Embryonic facial prominence (tissue), 1 donor: Measurements from ENCODE around the gene IFNL1.
"Not testable (repeated sequence)": the region's sequence is repeated elsewhere in the genome, so short reads cannot be mapped to it uniquely, and the experiment has no call there.

Experiments used
- DNase-seq: peaks from one replicate; pipeline ENCODE4 v3.0.0-alpha.2; 2016; ENCODE audit errors: extremely low spot score

The IFNL1 gene

DNA sequence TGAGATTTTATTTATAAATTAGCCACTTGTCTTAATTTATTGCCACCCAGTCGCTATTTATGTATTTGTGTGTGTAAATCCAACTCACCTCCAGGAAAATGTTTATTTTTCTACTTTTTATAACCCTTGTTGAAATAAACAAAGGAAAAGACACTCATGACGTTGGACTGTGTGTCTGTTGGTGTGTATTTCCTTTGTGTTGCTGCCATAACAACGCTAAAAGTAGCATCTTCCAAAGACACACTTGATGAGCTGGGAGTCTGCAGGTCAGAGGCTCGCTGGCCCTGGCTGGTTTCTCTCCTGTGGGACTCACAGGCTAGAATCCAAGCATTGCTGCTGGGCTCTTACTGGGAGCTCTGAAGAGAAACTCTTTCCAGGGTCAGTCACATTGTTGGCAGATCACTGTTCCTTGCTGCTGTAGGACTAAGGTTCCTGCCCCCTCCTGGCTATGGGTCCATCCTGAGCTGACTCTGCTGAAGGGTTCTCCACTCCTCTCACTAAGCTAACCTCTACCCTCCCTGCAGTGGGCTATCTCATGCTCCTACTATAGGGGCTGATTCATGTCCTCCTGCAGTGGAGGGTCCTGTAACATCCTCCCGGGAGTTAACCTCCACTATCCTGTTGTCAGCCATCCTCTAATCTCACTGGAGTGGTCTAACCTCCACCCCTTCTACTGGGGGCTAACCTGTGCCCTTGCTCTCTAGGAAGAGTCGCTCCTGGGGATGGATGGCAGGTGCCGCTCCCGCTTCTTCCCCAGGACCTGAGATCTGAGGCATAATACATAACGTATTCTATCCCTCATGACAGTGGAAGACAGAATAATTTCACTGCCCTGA is 26.0 kb upstream of the IFNL1 start:
- no peak for DNase-seq

DNA sequence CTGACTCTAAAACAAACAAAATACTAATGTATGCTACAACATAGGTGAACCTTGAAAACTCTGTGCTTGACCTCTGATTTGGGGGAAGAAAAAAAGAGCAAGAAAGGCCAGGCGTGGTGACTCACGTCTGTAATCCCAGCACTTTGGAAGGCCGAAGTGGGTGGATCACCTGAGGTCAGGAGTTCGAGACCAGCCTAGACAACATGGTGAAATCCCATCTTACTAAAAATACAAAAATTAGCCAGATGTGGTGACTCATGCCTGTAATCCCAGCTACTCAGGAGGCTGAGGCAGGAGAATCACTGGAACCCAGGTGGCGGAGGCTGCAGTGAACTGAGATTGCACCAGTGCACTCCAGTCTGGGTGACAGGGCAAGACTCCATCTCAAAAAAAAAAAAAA is 22.3 kb upstream of the IFNL1 start:
- not testable (repeated sequence) for DNase-seq

DNA sequence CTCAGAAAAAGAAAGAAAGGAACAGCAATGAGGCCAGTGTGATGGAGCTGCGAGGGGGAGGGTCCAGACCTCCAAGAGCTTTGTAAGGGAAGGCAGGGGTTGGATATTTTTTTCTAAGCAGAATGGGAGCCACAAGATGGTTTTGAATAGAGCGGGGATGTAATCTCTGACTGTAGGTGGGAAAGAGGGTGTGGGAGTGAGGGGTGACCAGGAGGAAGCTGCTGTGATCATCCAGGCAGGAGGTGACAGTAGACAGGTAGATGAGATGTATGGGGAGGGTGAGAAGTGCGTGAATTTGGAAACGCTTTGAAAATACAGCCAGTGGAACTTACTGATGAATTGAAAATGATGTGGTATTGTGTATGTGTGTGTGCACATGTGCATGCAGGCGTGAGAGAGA is 20.6 kb upstream of the IFNL1 start:
- DNase-seq, result no peak

- no peak for DNase-seq
Measured at GRCh38 chr19:39276740-39277139, 19.5 kb upstream of the IFNL1 start.

GRCh38 chr19:39277598-39277997 is 18.6 kb upstream of the IFNL1 start:
- no peak for DNase-seq

DNA sequence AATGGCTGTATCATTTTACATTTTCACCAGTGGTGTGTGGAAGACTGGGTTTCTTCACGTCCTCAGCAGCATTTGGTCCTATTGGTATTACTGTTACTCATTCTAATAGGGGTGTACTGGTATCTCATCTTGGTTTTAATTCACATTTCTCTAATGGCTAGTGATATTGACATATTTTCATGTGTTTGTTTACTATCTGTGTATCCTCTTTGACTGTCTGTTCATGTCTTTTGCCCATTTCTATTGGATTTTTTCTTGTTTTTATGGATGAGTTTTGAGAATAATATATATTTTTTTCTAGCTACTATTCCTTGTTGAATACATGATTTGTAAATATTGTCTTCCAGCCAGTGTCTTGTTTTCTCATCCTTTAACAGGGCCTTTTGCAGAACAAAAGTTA is 14.2 kb upstream of the IFNL1 start:
- no peak for DNase-seq

GRCh38 chr19:39284032-39284431 is 12.2 kb upstream of the IFNL1 start:
- DNase-seq, result no peak

DNA sequence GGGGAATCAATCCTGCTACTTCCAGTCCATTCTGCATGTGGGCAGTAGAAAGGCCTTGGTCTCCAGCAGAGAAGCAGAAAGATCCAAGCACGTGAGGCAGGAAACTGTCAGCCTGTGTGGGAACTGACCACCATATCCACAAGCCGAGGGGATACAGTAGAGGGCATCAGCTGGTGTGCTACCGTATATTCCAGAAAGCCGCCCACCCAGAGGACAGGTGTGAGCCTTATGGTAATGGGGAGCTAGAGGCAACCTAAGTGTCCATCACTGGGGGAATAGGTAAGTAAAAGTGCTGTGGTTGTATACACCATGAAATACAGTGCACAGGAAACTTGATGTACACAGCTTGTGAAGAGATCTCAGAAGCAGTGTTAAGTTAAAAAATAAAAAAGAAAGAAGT is 2.8 kb upstream of the IFNL1 start:
- DNase-seq, result no peak

GRCh38 chr19:39296906-39297305 is 699 bp downstream of the IFNL1 start:
- no peak for DNase-seq

DNA sequence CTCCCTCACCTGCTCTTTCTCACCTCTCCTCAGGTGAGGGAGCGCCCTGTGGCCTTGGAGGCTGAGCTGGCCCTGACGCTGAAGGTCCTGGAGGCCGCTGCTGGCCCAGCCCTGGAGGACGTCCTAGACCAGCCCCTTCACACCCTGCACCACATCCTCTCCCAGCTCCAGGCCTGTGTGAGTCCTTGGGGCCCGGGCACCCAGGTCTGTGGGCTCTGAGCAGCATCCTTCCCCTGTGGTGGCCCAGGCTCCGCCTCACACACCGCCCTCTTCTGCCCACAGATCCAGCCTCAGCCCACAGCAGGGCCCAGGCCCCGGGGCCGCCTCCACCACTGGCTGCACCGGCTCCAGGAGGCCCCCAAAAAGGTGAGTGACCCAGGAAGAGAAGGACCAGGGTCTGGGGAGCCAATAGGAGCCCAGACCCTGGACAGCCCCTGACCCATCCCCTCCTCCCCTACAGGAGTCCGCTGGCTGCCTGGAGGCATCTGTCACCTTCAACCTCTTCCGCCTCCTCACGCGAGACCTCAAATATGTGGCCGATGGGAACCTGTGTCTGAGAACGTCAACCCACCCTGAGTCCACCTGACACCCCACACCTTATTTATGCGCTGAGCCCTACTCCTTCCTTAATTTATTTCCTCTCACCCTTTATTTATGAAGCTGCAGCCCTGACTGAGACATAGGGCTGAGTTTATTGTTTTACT is 1.9 kb downstream of the IFNL1 start:
- no peak for DNase-seq

DNA sequence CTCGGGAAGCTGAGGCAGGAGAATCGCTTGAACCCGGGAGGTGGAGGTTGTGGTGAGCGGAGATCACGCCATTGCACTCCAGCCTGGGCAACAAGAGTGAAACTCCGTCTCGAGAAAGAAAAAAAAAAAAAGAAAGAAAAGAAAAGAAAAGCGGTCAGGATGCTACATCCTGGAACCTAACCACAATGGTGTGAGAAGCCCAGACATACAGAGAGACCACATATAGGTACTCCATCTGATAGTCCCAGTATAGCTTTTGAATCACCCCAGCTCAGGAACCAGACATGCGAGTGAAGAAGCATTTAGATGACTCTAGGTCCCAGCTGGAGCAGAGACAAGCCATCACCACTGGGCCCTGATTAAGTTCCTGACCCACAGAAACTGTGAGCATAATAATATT is 3.2 kb downstream of the IFNL1 start:
- DNase-seq, result no peak

DNA sequence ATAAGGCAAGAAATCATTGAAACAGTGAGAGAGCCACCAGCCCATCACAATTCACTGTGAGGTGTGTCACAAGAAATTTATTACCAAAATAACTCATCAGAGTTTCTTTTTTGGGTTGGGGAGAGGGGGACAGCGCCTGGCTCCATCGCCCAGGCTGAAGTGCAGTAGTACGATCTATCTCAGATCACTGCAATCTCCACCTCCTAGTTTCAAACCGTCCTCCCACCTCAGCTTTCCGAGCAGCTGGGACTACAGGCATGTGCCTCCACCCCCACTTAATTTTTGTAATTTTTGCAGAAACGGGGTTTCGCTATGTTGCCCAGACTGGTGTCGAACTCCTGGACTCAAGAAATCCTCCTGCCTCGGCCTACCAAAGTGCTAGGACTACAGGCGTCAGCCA is 3.6 kb downstream of the IFNL1 start:
- DNase-seq, result no peak

DNA sequence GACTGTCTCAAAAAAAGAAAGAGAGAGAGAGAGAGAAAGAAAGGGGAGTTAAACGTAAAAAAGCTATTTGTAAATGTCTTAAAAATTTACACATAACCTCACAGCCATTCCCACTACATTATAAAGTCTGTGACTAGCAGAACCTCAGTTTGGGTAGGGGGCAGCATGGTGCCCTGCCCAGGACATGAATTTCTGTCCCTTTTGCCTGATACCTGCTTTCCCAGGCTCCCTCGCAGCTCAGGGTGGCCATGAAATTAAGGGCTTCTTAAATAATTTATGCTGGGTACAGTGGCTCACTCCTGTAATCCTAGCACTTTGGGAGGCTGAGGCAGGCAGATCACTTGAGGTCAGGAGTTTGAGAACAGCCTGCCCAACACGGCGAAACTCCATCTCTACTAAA is 4.8 kb downstream of the IFNL1 start:
- DNase-seq, result no peak

DNA sequence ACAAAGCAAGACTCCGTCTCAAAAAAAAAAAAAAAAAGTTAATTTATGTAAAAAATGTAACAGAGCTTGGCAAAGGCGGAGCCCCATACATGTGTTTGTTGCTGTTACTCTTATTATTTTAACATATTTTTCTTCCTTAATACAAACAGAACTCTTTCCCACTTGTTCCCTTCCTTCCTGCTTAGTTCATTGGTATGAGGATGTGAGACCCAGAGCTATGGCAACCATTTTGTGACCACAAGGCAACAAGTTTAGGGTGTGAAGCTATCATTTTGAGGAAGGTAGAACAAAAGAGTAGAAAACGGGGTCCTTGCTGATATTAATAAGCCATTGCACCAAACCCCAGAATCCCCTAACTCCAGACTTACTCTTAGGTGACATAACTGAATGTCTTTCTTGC is 5.4 kb downstream of the IFNL1 start:
- DNase-seq, result no peak

GRCh38 chr19:39303373-39304184 is 7.4 kb downstream of the IFNL1 start:
- DNase-seq, result no peak

DNA sequence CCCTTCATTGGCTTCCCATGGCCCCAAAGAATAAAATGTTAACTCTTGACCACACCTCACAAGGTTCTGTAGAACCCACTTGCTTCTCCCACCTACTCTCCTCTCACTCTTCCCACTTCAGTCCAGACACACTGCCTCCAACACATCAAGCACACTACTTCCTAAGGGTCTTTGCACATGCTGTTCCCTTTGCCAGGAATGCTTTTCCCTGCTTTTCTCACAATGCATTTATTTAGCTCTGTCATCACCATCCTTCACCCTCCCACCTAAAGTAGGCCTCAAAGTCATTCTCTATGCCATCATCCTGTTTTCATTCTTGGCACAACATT is 7.9 kb downstream of the IFNL1 start:
- DNase-seq, result no peak

GRCh38 chr19:39304701-39305571 is 8.7 kb downstream of the IFNL1 start:
- DNase-seq, result no peak

- DNase-seq, result no peak
Measured at GRCh38 chr19:39306075-39306474, 9.9 kb downstream of the IFNL1 start.

GRCh38 chr19:39307046-39307821 is 11.0 kb downstream of the IFNL1 start:
- no peak for DNase-seq

DNA sequence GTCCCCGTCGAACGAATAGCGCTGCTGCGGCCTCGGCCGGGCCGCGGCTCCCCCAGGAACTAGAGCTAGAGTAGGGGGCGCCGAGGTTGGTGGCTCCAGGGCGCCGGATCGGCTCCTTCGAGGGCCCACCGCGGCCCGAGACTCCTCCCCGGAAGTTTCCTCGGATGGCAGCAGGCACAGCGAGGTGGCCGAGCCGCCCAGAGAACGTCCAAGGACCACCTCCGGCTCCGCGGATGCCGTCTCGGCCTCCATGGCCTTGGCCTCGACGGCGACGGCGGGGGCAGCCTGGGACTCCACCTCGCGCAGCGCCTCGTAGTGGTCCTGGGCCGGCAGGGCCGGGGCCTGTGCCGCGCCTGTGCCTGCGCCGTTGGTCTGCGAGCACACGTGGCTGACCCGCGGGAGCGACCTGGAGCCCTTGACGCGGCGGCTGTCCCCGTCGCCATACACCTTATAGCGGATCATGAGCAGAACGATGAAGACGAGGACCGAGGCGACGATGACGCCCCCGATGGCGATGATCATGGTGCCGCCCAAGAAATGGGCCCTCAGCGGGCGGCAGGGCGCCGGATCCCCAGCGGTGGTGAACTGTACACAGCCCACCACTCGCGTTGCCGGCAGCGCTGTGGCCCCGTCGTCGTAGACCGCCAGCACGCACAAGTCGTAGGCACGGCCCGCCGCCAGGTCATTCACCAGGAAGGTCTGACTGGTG is 11.8 kb downstream of the IFNL1 start:
- no peak for DNase-seq
